HG03025 (cell line): ENCODE results near the gene KCTD17.

ENCODE experiments used
- ATAC-seq: cut with Tn5 transposase; IDR thresholded peaks from one replicate; pipeline ENCODE4 v1.9.1; 2021; ENCODE audit warnings: mild to moderate bottlenecking, moderate library complexity; ENCODE audit not compliant: unreplicated experiment, low FRiP score

KCTD17 gene

DNA sequence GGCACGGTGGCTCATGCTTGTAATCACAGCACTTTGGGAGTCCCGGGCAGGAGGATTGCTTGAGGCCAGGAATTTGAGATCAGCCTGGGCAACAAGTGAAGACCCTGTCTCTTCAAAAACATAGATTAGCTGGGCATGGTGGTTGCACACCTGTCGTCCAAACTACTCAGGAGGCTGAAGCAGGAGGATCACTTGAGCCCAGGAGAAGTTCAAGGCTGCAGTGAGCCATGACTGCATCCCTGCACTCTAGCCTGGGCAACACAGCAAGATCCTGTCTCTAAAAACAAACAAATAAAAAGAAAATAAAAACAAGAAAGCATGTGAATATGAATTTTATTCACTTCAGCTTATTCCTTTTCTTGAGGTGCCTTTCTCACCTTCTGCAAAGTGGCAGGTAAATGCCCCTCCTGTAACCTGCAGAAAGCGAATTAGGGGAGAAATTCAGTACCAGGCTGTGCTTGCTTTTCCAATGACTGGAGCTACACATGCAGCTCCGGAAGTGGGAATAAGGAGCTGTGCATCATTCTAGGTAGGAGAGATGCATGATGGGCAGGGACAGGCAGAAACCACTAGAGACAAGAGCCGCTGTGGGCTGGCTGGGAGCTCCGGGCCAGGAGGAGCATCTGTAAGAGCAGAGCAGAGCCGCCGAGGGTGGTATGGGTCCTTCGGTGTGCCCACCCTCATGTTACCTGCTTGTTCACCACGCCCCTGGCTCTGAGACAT is 14.7 kb upstream of the KCTD17 start:
- ATAC-seq = no peak

DNA sequence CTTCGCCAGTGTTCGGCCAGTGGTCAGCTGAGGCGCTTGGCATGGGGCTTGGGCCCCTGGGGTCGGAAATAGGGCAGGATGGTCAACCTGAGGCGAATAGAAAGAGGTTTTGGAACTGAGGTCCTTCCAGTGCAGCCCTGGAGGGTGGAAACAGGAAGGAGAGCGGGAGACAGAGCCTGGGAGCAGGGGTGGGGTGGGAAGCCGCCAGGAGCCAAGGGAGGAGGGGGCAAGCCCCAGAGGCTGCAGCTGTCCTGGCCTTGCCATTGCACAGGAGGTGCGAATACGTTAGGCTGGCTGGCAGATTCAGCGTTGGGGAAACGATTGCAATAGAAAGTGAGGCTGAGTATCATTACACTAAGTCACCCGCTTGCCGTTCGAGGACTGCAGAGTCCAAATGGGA is 13.9 kb upstream of the KCTD17 start:
- no peak for ATAC-seq

DNA sequence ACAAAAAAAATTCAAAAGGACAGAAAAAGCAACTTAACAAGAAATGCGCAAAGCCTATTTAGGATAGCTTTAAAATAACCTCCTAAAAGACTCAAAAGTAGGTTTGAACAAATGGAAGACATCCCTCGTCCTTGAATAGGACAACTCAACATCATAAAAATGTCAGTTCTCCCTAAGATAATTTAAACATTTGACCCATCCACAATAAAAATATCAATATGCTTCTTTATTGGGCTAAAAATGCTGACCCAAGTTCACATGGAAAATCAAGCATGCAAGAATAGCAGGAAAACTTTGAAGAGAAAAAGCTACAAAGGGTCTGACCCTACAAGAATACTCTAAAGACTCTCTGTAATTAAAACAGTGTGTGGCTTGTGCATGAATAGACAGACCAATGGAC is 12.1 kb upstream of the KCTD17 start:
- no peak for ATAC-seq

DNA sequence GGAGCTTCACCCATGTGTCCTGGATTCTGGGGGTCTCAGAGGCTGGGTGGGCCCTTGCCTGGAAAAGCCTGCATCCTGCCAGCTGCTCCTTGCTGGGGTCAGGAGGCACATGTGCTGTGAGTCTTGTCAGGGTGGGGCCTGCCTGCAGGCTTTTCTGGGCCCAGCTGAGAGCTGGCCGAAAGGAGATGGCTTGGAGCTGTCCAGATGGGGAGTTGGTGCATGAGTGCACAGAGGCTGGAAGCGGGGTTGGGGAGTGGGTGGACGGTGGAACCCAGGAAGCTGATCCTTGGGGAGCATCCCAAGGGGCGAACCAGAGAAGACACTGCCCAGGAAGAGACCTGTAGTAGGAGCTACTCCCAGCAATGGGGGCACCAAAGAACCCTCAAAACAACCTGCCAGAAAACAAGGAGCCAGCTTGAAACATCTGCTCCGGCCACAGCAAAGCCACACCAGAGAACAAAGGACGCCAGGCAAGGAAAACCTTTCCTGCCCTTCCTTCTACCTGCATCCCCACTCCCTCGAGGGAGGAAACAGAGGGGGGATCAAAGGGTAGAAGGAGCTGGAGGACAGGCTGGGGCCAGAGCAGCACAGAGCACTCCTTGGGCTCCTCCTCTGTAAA is 8.2 kb upstream of the KCTD17 start:
- ATAC-seq = no peak

DNA sequence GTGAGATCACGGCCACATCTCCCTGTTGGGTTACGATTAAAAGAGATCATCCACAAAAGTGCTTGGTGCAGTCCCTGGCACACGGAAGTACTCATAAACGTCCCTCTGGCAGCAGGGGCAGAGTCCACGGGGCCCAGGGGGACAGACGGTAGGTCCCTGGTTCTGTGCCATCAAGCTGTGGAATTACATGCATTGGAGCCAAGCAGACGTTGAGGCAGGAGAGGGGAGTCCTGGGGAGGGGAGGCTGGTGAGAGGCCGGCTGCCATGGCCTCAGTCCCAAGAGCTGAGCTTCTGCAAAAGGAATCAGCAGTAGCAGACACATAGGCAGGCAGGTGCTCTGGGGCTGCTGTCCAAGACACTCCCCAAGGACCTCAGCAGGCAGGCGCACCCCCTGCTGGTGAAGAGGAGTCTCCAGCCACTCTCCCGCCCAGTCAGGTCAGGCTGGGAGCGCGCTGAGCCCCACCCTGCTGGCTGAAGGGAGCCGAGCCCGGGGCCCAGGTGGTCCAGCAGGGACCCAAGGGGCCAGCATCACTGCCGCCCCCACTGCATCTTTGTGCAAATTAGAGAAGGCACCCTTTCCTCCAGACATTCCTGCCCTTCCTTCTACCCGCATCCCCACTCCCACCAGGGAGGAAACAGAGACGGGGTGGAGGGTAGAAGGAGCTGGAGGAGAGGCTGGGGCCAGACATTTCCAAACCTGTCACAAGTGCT is 7.6 kb upstream of the KCTD17 start:
- no peak for ATAC-seq

DNA sequence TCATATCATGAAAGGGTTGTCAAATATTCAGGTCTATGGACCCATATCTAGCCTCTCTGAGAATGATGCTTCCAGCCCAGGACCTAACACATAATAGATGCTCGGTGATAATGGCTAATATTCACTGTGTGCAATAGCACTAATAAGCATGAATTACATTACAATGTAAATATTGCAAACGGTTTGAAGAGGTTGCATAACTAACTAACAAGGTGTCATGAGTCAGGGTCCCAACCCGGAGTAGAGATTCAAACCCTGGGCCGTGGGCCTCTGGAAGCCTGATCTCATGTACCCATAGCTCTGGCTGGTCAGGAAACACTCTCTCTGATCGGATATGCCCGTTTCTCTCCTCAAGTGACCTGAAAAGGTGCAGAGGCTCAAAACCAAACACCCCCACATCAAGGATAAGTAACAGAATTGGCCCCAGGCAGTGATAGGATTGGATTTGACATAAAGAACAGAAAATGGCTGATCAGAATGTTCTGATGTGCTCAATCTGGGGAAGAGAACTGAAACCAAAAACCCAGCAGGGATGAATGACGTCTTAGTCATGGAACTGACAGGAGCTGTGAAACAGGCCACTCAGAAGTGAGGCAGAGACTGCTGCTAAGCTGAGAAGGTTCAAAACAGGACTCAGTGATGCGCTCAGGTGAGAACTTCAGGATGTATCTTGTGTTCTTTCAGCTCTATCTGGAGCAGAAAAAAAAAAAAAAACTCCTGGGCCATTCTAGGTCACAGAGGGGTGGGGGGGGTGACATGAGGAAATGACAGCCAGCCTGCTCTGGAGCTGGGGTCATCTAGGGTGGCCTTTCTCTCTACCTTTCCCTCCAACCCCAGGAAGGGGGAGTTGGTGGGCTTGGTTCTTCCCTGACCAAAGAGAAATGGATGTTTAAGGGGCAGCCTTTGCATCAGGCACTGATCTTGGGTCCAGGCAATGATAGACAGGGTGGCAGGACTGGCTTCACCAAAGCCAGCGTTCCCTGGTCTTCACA is 6.6 kb upstream of the KCTD17 start:
- ATAC-seq = no peak

DNA sequence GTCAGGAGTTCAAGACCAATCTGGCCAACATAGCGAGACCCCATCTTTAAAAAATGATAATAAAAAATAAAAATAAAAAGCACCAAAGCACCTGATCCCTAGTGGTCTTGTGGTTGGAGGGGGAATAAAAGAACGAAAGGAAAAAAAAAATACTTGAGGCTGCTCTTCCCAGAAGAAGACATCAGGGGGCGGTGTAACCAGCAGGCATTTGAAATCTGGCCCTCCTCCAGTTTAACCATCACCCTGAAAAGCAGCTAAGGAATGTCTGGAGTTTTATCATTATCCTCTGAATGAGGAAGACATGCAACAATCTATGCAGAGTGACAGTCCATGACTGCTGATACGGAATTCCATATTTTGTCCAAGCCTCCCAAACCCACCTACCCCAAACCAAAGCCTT is 5.6 kb upstream of the KCTD17 start:
- ATAC-seq = no peak

DNA sequence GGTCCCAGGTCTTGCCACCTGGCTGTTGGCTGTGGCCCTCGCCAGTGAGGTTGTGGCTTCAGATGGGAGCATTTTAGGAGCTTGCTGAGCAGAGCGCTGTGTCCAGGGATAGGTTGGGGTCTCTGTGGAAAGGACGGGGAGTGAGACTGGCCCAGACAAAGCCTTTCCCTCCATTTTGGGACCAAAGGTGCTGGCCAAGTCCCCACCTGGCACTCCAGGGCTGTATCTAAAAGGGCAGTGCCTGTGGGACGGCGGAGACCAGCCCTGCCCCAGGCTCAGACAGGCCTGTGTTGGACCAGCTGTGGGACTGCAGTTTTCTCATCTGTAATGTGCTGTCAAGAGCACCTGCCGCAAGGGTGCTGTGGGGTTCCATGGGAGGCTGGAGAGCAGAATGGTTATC is 5.0 kb upstream of the KCTD17 start:
- no peak for ATAC-seq

DNA sequence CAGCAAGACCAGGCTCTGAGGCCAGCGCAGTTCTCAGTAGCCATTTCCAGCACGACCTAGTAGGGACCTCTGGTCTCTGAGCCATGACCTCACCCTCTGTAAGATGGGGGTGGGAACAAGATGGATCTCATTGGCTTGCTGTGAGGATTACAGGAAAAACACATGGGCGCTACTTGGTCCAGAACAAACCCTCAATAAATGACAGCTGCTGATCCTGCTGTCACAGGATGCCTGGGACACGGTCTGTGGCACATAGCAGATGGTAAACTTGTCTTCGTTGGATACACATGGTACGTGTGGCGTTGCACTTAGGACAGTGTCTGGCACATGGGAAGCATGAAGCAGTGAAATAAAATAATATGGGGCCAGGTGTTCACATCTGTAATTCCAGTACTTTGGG is 4.5 kb upstream of the KCTD17 start:
- ATAC-seq = no peak

DNA sequence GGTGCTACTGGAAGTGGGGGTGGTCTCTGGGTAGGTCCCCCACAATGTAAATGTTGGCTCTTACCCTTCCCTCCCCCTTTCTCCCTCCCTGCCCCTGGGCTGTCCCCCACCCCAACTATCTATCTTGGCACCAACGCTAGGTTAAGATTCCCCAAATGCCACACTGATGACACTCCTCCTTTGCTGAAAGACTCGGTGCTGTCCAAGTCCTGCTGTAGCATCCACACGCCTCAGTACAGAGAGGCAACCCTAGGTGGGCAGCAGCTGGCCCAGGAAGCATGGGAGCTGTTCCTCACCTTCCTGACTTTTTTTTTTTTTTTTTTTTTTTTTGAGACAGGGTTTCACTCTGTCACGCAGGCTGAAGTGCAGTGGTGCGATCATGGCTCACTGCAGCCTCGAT is 3.4 kb upstream of the KCTD17 start:
- ATAC-seq = no peak

DNA sequence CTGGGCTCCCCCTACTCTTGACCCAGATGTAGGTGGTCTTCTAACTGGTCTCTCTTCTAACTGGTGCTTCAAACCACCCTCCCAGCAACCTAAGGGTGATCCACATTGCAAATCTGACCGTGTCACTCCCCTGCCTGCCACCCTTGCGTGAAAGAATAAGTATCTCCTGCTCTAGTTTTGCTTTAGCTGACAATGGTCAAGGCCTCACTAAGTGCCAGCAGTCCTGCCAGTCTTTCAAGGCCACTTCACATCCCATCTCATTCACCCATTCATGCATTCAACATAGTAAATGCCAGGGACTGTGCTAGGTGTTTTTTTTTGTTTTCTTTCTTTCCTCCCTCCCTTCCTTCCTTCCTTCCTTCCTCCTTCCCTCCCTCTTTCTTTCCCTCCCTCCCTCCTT is 2.3 kb upstream of the KCTD17 start:
- no peak for ATAC-seq

DNA sequence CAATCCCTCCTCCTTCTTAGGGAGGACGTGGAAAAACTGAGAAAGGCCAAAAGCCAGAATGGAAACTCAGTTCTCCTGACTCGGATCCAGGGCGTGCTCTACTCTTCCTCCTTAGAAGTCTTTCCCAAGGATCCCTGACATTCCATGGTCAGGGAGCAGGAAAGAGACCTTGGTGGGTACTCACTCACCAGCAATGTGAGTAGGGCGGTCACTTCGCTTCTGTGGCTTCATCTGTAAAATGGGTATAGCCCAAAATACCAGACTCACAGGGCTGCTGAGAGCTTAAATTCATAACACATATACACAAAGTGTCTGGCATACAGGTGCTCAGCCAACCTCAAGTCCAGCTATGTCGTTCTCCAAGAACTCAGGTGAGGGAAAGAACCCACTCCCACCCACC is 629 bp upstream of the KCTD17 start:
- no peak for ATAC-seq

DNA sequence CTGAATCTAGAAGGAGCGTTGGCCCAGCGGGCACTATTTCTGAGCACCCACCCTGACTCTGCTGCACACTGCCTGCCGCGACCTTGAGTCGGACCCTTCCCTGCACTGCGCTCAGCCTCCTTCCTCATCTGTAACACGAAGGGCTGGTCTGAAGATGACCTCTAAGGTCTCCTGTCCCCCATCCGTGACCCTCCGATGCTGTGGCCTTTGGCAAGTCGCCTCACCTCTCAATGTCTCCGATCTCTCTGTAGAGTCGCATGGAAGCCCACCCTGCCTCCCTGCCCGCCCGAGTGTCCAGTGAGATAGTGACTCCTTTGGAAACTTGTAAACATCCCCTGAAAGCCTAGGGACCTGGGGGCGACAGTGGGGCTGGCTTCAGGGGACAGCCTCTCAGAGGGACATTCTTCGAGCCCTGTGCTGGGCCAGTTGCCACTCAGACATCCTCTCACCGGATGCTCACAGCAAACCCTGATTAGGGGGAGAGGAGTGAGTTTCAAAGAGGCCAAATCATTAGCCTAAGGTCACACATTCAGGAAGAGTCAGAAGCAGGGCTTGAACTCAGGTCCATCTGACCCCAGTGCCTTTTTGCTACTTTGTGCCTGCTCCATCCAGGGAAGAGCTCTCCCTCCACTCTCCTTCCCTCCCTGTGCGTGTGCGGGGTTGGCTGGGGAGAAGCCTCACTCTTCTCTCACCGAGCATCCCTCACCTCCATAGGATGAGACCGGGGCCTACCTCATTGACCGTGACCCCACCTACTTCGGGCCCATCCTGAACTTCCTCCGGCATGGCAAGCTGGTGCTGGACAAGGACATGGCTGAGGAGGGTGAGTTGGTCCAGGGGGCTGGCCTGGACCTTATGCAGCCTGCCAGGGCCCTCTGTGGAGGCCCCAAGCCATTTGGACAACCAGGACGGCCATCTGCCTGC is 1.1 kb downstream of the KCTD17 start:
- ATAC-seq = no peak

DNA sequence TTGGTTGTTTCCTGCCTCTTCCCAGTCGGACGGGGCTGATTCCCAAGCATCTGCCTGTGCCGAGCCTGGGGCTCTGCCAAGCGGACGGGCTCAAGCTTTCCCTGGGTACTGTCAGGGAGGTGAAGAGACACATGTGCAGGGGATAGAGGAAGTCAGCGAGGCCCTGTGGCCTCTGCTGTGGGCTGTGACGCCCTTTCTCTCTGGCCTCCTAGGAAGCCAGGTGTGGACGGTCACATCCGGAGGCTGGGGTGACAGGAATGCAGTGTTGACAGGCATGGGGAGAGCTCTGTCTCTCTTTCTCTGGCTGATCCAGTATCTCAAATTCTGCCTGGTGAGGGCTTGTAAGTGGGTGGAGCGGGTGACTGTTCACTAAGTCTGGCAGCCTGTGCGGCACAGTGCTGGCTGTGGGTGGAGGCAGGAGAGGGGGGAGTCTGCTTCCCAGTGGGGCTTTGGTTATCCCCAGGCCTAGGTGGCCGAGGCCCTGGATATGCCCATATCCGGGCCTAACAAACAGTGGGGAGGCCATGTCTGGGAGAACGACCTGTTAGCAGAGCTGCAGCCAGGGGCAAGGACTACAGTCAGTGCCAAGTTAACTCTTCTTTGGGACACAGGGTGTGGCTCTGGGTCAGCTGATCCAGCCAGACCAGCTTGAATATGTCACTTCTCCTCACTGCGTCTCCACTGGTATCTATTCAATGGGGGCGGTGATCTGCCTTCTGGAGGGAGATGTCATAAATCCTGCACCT is 1.9 kb downstream of the KCTD17 start:
- ATAC-seq = no peak

DNA sequence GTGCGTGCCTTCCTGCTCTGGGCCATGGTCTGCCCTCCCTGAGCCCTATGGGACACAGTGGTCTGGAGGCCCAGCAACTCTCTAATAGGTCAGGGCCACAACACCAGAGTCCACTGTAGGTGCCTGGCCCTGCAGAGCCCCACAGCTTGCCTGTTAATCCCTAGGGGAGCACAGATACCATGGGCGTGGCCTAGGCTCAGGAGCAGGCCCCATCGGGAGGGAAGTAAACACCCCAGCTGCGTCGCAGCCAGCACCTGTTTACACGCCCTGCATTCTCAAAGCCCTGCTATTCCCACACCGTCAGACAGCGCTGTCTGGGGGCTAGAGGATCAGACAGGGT is 2.5 kb downstream of the KCTD17 start:
- no peak for ATAC-seq

DNA sequence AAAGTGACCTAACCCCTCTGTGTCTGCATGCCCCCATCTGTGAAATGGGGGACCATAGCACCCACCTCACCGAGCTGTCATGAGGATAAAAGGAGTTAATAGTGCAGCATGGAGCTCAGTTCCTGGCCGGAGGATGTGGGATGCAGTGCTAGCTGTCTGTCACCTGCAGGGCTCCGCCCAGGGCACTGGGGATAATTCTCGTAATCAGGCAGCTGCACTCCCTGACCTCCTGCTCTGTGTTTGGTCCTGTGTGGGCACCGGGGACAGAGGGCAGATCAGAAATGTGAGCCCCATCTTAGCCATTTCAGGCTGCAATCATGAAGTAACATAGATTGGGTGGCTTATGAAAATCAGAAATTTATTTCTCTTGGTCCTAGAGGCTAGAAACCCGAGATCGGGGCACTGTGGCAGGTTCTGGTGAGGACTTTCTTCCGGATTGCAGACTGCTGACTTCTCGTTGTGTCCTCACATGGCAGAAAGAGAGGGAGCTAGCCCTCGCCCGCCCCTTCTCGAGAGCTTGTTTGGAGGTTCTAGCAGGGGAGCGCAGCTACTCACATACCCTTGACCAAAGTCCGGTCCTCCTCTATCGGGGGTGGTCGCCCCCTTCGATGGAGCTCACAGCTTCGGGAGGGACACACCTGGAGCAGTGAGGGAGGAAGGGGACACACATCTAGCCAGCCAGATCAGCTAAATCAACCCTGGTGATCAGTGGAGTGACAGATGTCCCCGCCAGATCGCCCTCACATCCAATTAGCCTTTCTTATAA is 3.2 kb downstream of the KCTD17 start:
- no peak for ATAC-seq

DNA sequence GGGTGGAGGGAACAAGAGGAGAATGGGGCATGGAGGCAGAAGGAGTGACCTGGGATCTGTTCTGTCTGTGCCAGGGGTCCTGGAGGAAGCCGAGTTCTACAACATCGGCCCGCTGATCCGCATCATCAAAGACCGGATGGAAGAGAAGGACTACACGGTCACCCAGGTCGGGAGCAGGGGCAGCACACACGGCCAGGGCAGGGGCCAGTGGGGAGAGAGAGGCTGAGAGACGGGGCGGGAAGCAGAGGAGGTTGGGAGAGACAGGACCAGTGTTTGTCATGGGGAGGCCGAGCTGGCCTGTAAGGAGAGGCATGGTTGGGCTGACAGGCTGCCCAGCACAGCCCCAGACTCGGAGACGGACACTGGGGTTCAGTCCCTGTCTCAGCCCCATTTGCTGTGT is 4.7 kb downstream of the KCTD17 start:
- ATAC-seq = no peak

DNA sequence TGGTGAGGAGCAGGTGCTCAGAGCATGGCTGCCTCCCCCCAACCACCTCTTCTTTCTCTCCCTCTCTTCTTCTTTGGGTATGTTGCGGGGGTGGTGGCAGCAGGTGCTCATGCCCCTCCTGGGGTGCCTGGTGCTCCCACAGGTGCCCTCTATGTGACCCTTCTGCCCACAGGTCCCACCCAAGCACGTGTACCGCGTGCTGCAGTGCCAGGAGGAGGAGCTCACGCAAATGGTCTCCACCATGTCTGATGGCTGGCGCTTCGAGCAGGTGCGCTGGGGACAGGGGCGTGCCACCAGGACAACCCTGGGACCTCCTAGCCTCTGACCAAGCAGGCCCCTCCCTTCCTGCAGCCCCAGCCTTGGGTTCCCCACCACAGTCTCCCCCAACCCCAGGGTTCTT is 5.7 kb downstream of the KCTD17 start:
- ATAC-seq = no peak
